ENCODE data around the gene CFAP298.

DNA sequence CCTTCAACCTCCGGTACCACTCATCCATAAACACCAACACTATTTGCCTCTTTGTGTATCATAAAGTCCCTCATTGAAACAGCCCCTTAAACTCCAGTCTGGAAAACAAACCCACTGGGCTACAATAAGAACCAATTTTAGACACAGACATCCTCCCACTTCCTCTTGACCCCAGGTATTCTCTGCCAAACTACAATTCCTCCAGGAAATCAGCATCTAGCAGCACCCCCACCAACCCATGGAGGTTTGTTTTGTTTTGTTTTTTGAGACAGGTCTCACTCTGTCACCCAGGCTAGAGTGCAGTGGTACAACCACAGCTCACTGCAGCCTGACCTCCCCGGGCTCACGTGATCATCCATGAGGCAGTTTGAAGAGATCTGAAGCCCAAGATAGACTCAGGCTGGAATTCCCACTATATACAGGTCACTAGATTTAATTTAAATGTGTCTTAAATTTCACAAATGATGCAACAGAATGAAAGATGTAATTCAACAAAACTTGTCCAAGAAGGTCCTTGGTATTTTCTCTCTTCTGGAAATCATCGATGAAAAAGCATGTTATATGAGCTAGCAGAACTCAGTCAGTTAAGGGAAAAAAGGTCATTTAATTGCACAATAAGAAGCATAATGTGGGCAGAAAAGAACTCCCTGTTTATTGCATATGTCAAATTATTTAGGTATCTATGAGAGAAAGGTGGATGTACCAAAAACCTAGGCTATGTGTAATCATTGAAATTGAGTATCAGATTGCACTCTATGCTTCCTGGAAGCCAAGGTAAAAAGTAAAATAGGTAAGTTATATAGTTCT, 57.1 kb downstream of the CFAP298 start:
- TF ChIP-seq, protein P1, sequence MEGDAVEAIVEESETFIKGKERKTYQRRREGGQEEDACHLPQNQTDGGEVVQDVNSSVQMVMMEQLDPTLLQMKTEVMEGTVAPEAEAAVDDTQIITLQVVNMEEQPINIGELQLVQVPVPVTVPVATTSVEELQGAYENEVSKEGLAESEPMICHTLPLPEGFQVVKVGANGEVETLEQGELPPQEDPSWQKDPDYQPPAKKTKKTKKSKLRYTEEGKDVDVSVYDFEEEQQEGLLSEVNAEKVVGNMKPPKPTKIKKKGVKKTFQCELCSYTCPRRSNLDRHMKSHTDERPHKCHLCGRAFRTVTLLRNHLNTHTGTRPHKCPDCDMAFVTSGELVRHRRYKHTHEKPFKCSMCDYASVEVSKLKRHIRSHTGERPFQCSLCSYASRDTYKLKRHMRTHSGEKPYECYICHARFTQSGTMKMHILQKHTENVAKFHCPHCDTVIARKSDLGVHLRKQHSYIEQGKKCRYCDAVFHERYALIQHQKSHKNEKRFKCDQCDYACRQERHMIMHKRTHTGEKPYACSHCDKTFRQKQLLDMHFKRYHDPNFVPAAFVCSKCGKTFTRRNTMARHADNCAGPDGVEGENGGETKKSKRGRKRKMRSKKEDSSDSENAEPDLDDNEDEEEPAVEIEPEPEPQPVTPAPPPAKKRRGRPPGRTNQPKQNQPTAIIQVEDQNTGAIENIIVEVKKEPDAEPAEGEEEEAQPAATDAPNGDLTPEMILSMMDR (IDR thresholded peaks at IDR 0.05), result no peak
- no peak for TF ChIP-seq POLR2A (IDR thresholded peaks at IDR 0.05)
